Peyer's patch (tissue), 4 donors: ENCODE data around the gene SPRR1A. TPM values are rescaled to one million over a fixed set of nuclear protein-coding genes. Genes with fewer than 3 reads are reported as not detected.

Experiments used
- DNase-seq, 3 donors: peaks; one replicate each; pipeline ENCODE4 v3.0.0-alpha.2; 2017 to 2019
- H3K27ac ChIP-seq, 4 donors: fragments of 200-600 bp; sonication (generic); one replicate each; pipeline ENCODE4 v1.5.1; 2016 to 2019
- H3K27me3 ChIP-seq, 2 donors: fragments of 200-600 bp; sonication (generic); one replicate each; pipeline ENCODE4 v1.5.1; 2019
- H3K36me3 ChIP-seq, 3 donors: fragments of 200-600 bp; sonication (generic); one replicate each; pipeline ENCODE4 v1.5.1; 2016 to 2019
- H3K4me1 ChIP-seq, 4 donors: fragments of 200-600 bp; sonication (generic); one replicate each; pipeline ENCODE4 v1.5.1; 2016 to 2019
- H3K4me3 ChIP-seq, 4 donors: fragments of 200-600 bp; sonication (generic); 1 replicate in 3 of 4; 2 replicates in 1 of 4; pipeline ENCODE4 v1.5.1; 2016 to 2019; ENCODE audit warnings: mild to moderate bottlenecking in 1 of 4
- H3K9me3 ChIP-seq, 4 donors: fragments of 200-600 bp; sonication (generic); one replicate each; pipeline ENCODE4 v1.5.1; 2016 to 2019; ENCODE audit warnings: mild to moderate bottlenecking in 1 of 4
- CTCF ChIP-seq, 6 experiments: fragments of 450-650 bp in 4 of 6; fragments of 200-600 bp in 2 of 6; sonication (generic) in 1 of 6; IDR thresholded peaks; one replicate each; pipeline ENCODE4 v1.5.1; 2017 to 2019; ENCODE audit warnings: antibody characterized with exemption in 6 of 6, mild to moderate bottlenecking in 3 of 6, moderate library complexity in 1 of 6
- POLR2A ChIP-seq, 2 donors: fragments of 450-650 bp; IDR thresholded peaks; one replicate each; pipeline ENCODE4 v1.5.1; 2017; ENCODE audit warnings: antibody characterized with exemption in 2 of 2, mild to moderate bottlenecking in 2 of 2, moderate library complexity in 2 of 2
- total RNA-seq, 4 donors: library from RNA; depleted of rRNA; stranded (reverse); fragments of >200 nt; gene quantifications; one replicate each; pipeline ENCODE4 v1.1.0, GENCODE V29; 2016

The SPRR1A gene
- total RNA-seq, 4 donors from 2014 or later = not detected

GRCh38 chr1:152959801-152960451, 24.0 kb upstream of the SPRR1A start:
- Histone ChIP-seq H3K27ac (no peak overlapping the region), H3K36me3 (no peaks in the 10 kb centered on the region)

GRCh38 chr1:152960452-152961044, 23.3 kb upstream of the SPRR1A start:
- no peak overlapping the region for H3K4me3 ChIP-seq
- no peaks in the 10 kb centered on the region for H3K27me3 ChIP-seq
- H3K9me3 ChIP-seq = no peaks in the 10 kb centered on the region
- H3K4me1 ChIP-seq = no peaks in the 10 kb centered on the region
- no peak for TF ChIP-seq POLR2A (IDR thresholded peaks at IDR 0.05)
- TF ChIP-seq CTCF (IDR thresholded peaks at IDR 0.05) = no peak
- DNase-seq = no peak
- H3K27ac ChIP-seq = no peak overlapping the region
- H3K36me3 ChIP-seq = no peaks in the 10 kb centered on the region

More at GRCh38 chr1:152959801-152960451, 24.0 kb upstream of the SPRR1A start:
- DNase-seq = no peak
- no peak for TF ChIP-seq CTCF (IDR thresholded peaks at IDR 0.05)
- Histone ChIP-seq H3K4me3 (no peak overlapping the region), H3K4me1 (no peaks in the 10 kb centered on the region), H3K27me3 (no peaks in the 10 kb centered on the region), H3K9me3 (no peaks in the 10 kb centered on the region)

DNA sequence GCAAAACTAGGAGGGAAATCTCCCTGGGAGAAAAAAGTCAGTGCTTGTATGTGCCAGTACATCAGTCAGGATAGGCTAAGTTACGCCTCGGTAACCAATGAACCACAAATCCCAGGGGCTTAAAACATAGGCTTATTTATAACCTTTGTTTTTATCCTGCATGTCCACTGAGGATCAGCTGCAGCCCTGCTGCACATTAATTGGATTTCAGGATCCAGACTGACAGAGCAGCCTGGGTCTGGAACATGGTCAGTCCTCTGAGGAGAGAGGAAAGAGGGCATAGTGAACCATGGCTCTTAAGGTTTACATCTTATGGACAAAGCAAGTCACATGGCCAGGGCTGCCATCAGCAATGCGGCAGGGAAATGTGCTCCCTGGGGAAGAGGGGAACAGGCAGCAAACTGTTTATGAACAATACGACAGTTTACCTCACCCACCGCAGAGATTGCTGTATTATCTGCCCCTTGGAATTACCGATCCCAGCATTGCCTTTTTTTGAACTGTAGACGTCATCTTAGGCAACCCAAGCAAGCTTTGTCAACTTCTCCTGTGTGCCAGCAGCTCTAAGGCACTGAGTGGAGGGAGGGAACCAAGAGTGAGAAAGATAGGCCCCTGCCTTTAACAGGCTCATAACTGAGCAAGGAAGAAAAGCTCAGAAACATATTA, 22.5 kb upstream of the SPRR1A start:
- DNase-seq = no peak
- H3K36me3 ChIP-seq = no peaks in the 10 kb centered on the region
- H3K27ac ChIP-seq = no peak overlapping the region
- no peak overlapping the region for H3K4me3 ChIP-seq
- H3K4me1 ChIP-seq = no peaks in the 10 kb centered on the region
- no peaks in the 10 kb centered on the region for H3K9me3 ChIP-seq
- TF ChIP-seq POLR2A (IDR thresholded peaks at IDR 0.05) (no peak), CTCF (IDR thresholded peaks at IDR 0.05) (no peak)
- no peaks in the 10 kb centered on the region for H3K27me3 ChIP-seq

- no peak overlapping the region for H3K4me3 ChIP-seq
- H3K27me3 ChIP-seq = no peaks in the 10 kb centered on the region
- H3K36me3 ChIP-seq = no peaks in the 10 kb centered on the region
- no peak for DNase-seq
- TF ChIP-seq CTCF (IDR thresholded peaks at IDR 0.05) = no peak
- H3K27ac ChIP-seq = no peak overlapping the region
- no peaks in the 10 kb centered on the region for H3K9me3 ChIP-seq
- no peaks in the 10 kb centered on the region for H3K4me1 ChIP-seq
Observed at GRCh38 chr1:152962876-152963415, 20.9 kb upstream of the SPRR1A start.

DNA sequence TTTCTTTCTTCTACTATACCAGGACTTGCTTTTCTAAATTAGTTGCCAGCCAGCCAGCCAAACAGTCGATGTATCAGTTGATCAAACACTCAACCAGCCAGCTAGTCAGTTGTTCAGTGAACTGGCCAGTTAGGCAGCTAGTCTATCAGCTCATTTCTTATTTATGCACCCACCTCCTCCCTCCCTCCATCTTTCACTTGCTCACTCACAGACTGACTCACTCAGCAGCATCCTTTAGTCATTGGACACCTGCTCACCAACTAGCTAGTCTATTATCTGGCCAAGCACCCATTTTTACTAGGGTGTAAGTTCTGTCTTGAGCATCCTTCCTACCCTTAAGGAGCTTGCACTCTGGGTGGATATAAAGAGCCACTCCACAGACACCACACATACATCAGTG, 19.3 kb upstream of the SPRR1A start:
- H3K27me3 ChIP-seq = no peaks in the 10 kb centered on the region
- H3K4me1 ChIP-seq = no peaks in the 10 kb centered on the region
- no peak overlapping the region for H3K4me3 ChIP-seq
- H3K9me3 ChIP-seq = no peaks in the 10 kb centered on the region
- H3K27ac ChIP-seq = no peak overlapping the region
- no peak for TF ChIP-seq POLR2A (IDR thresholded peaks at IDR 0.05)
- TF ChIP-seq CTCF (IDR thresholded peaks at IDR 0.05) = no peak
- no peak for DNase-seq
- H3K36me3 ChIP-seq = no peaks in the 10 kb centered on the region
